ENCODE measurements around the gene MFN1. TPM values are rescaled to one million over a fixed set of nuclear protein-coding genes. Genes with fewer than 3 reads are reported as not detected.

MFN1 gene
- total RNA-seq, 1 experiment from 2014 or later = 45.2 TPM

- no peak overlapping the region for H4K8ac ChIP-seq (replicated peaks; ENCODE audit: insufficient read length, low read depth, low read length)
- H2BK5ac ChIP-seq (ENCODE audit: insufficient read length, low read length) = no peak overlapping the region
- no peaks in the 10 kb centered on the region for H4K20me1 ChIP-seq (ENCODE audit: control insufficient read depth, insufficient read depth, insufficient read length)
- no peak overlapping the region for H3K4ac ChIP-seq (ENCODE audit: low read depth, low read length)
- no peak overlapping the region for H3K23ac ChIP-seq (ENCODE audit: insufficient read length, low read depth, low read length)
- no peak overlapping the region for H3K27ac Mint-ChIP-seq
- no peak for DNase-seq
- no peak overlapping the region for H2BK120ac ChIP-seq (ENCODE audit: low read depth, low read length, poor library complexity, severe bottlenecking)
- H2BK20ac ChIP-seq (ENCODE audit: low read depth, low read length, poor library complexity, severe bottlenecking) = no peak overlapping the region
- H3K79me2 ChIP-seq (ENCODE audit: insufficient read depth, low read length) = no peaks in the 10 kb centered on the region
- H3K79me1 ChIP-seq (ENCODE audit: insufficient read depth, low read depth, low read length, poor library complexity, severe bottlenecking) = no peaks in the 10 kb centered on the region
- H3K27me3 Mint-ChIP-seq (ENCODE audit: low read depth) = no peaks in the 10 kb centered on the region
- no peaks in the 10 kb centered on the region for H3K4me1 ChIP-seq (ENCODE audit: insufficient read depth, low read length)
- peaks cover 0 to 6% (median 4%) of the 10 kb centered on the region in 3 experiments; a peak in 1 of 7 replicates for H3K36me3 Mint-ChIP-seq (ENCODE audit: insufficient read depth in 1 of 3, low read depth in 3 of 3)
- H3K9me3 ChIP-seq (ENCODE audit: control insufficient read depth, low read depth, low read length) = no peaks in the 10 kb centered on the region
- no peak overlapping the region for H2AK5ac ChIP-seq (ENCODE audit: insufficient read length, low read length)
- no peak overlapping the region for H2BK12ac ChIP-seq (ENCODE audit: insufficient read length, low read depth, low read length)
- no peak overlapping the region for H3K4me2 ChIP-seq (ENCODE audit: insufficient read depth, insufficient read length, low read length)
- no peak overlapping the region for H3T11ph ChIP-seq (ENCODE audit: low read length)
- H3K56ac ChIP-seq (ENCODE audit: insufficient read length, low read depth, low read length) = no peak overlapping the region
- H4K5ac ChIP-seq (ENCODE audit: insufficient read length, low read depth, low read length) = no peak overlapping the region
- H3K27me3 ChIP-seq (ENCODE audit: insufficient read depth, low read length) = no peaks in the 10 kb centered on the region
- no peak overlapping the region for H3K14ac ChIP-seq (ENCODE audit: insufficient read depth, low read length)
- H3K4me1 Mint-ChIP-seq = peaks cover 8 to 9% of the 10 kb centered on the region in 2 experiments
- no peak overlapping the region for H3K27ac ChIP-seq (ENCODE audit: insufficient read length, low read depth, low read length)
- H2BK15ac ChIP-seq (ENCODE audit: low read depth, low read length) = no peak overlapping the region
- H4K91ac ChIP-seq (ENCODE audit: insufficient read length, low read depth, low read length) = no peak overlapping the region
- H3K9ac ChIP-seq (ENCODE audit: extremely low read depth, insufficient read length, low read length) = no peak overlapping the region
- H3K4me3 Mint-ChIP-seq = no peak overlapping the region
- no peak overlapping the region for H3K18ac ChIP-seq (ENCODE audit: insufficient read length, low read depth, low read length)
- TF ChIP-seq, protein P1, sequence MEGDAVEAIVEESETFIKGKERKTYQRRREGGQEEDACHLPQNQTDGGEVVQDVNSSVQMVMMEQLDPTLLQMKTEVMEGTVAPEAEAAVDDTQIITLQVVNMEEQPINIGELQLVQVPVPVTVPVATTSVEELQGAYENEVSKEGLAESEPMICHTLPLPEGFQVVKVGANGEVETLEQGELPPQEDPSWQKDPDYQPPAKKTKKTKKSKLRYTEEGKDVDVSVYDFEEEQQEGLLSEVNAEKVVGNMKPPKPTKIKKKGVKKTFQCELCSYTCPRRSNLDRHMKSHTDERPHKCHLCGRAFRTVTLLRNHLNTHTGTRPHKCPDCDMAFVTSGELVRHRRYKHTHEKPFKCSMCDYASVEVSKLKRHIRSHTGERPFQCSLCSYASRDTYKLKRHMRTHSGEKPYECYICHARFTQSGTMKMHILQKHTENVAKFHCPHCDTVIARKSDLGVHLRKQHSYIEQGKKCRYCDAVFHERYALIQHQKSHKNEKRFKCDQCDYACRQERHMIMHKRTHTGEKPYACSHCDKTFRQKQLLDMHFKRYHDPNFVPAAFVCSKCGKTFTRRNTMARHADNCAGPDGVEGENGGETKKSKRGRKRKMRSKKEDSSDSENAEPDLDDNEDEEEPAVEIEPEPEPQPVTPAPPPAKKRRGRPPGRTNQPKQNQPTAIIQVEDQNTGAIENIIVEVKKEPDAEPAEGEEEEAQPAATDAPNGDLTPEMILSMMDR (conservative IDR thresholded peaks at IDR 0.05) = no peak
- H2AFZ ChIP-seq (ENCODE audit: low read length) = no peak overlapping the region
- no peaks in the 10 kb centered on the region for H3K23me2 ChIP-seq (ENCODE audit: insufficient read length, low read depth, low read length, poor library complexity, severe bottlenecking)
- no peaks in the 10 kb centered on the region for H3K9me3 Mint-ChIP-seq
Observed at GRCh38 chr3:179410999-179411398, 63.5 kb downstream of the MFN1 start.
